ENCODE measurements around the gene YIPF6. TPM values are rescaled to one million over a fixed set of nuclear protein-coding genes. Genes with fewer than 3 reads are reported as not detected.
A peak's percentile ranks its signal among the peaks of the same experiment; 100 is the strongest.

Gene YIPF6
- total and polyA plus RNA-seq, 2 of the 13 experiments (the other 11 are each of a cell fraction or from before 2014, with no cell fraction given), result 37.8 to 43.6 TPM

- H3K36me3 ChIP-seq (replicated peaks in 1 of 2; ENCODE audit: control insufficient read depth in 1 of 2, insufficient read depth in 2 of 2, low read length in 2 of 2), result no peaks in the 10 kb centered on the region
- FAIRE-seq (no peak), DNase-seq (ENCODE audit: low spot score) (peak; percentile 33), ATAC-seq (peak; percentile 39; the same call in 1 of the 3 replicates)
- ChIA-PET CTCF (ENCODE audit: low intra/inter-chr PET ratio, low total read pairs) (no interaction called here), POLR2A (no interaction called here)
- peaks cover 6% of the 10 kb centered on the region; the same call in 1 of the 2 replicates for H3K4me1 ChIP-seq (ENCODE audit: insufficient read depth, low read length)
- H3K27me3 ChIP-seq (ENCODE audit: control insufficient read depth in 1 of 2, insufficient read depth in 2 of 2, low read length in 2 of 2), result no peaks in the 10 kb centered on the region
- peak overlapping the region in 2 of 3 experiments; percentile 4 to 33; a peak in 1 of 6 replicates for H3K4me3 ChIP-seq (replicated peaks in 1 of 3; ENCODE audit: insufficient read depth in 1 of 3, low read depth in 2 of 3, low read length in 3 of 3)
- H4K20me1 ChIP-seq (ENCODE audit: insufficient read depth, low read length), result no peaks in the 10 kb centered on the region
- no peak for TF ChIP-seq RBFOX2 (IDR thresholded peaks at IDR 0.05; ENCODE audit: low read depth, low read length)
- TF ChIP-seq EP300 (IDR thresholded peaks at IDR 0.05; ENCODE audit: low read depth in 2 of 2, low read length in 2 of 2), result peak in 1 of 2 experiments; percentile 24; a peak in 1 of 4 replicates
- no peak for TF ChIP-seq EP300 (CRISPR knock-in tag; IDR thresholded peaks at IDR 0.05; ENCODE audit: borderline replicate concordance)
- no peak for TF ChIP-seq ZNF549 (CRISPR knock-in tag; IDR thresholded peaks at IDR 0.05)
- TF ChIP-seq ZNF382 (CRISPR knock-in tag; IDR thresholded peaks at IDR 0.05; ENCODE audit: borderline replicate concordance), result no peak
- no peak for TF ChIP-seq ZNF749 (CRISPR knock-in tag; IDR thresholded peaks at IDR 0.05; ENCODE audit: borderline replicate concordance)
- peak; percentile 22; the same call in 1 of the 2 replicates for TF ChIP-seq ELF3 (CRISPR knock-in tag; IDR thresholded peaks at IDR 0.05)
- H2AFZ ChIP-seq (ENCODE audit: low read length), result no peak overlapping the region
- H3K4me2 ChIP-seq (ENCODE audit: low read depth, low read length), result peak overlapping the region; percentile 65
- no peaks in the 10 kb centered on the region for H3K79me2 ChIP-seq (ENCODE audit: insufficient read depth, low read length)
- no peak overlapping the region for H3K9ac ChIP-seq (ENCODE audit: insufficient read depth, low read depth, low read length)
- intact Hi-C loops (cut with micrococcal nuclease; ENCODE audit: unreplicated experiment), result no loop called here
- no peaks in the 10 kb centered on the region for H3K9me3 ChIP-seq (ENCODE audit: low read length)
- no peak overlapping the region for H3K27ac ChIP-seq (ENCODE audit: extremely low read length, insufficient read depth, low read length)
- WGBS (ENCODE audit: low lambda C conversion rate), result 3% methylated on average over 4 of the region's 4 CpGs
- BruUV-seq (replicated peaks), result no TSS peak
- in situ Hi-C loops (cut with HindIII; ENCODE audit: extremely low pct_ligation_motif_present, low pct_unique_long_range_greater_than_20kb), result no loop called here
Observed at GRCh38 chrX:68455151-68455510, 43.7 kb upstream of the YIPF6 start.

GRCh38 chrX:68461093-68461492 is 37.8 kb upstream of the YIPF6 start:
- Histone ChIP-seq H3K27ac (ENCODE audit: extremely low read length, insufficient read depth, low read length) (no peak overlapping the region), H2AFZ (ENCODE audit: low read length) (no peak overlapping the region), H3K36me3 (replicated peaks in 1 of 2; ENCODE audit: control insufficient read depth in 1 of 2, insufficient read depth in 2 of 2, low read length in 2 of 2) (no peaks in the 10 kb centered on the region), H3K79me2 (ENCODE audit: insufficient read depth, low read length) (no peaks in the 10 kb centered on the region), H4K20me1 (ENCODE audit: insufficient read depth, low read length) (no peaks in the 10 kb centered on the region), H3K27me3 (ENCODE audit: control insufficient read depth in 1 of 2, insufficient read depth in 2 of 2, low read length in 2 of 2) (no peaks in the 10 kb centered on the region), H3K4me2 (ENCODE audit: low read depth, low read length) (peak overlapping the region; percentile 42), H3K9ac (ENCODE audit: insufficient read depth, low read depth, low read length) (no peak overlapping the region), H3K4me3 (replicated peaks in 1 of 3; ENCODE audit: insufficient read depth in 1 of 3, low read depth in 2 of 3, low read length in 3 of 3) (peak overlapping the region in 1 of 3 experiments; percentile 12; a peak in 2 of 6 replicates), H3K4me1 (ENCODE audit: insufficient read depth, low read length) (0 out of 2 replicates have a peak, but pooled peaks cover 7% of the 10 kb centered on the region), H3K9me3 (ENCODE audit: low read length) (no peaks in the 10 kb centered on the region)
- WGBS (ENCODE audit: low lambda C conversion rate), result under 1% methylated on average over 6 of the region's 6 CpGs
- in situ Hi-C loops (cut with HindIII; ENCODE audit: extremely low pct_ligation_motif_present, low pct_unique_long_range_greater_than_20kb) (no loop called here), intact Hi-C loops (cut with micrococcal nuclease; ENCODE audit: unreplicated experiment) (no loop called here)
- TF ChIP-seq AGO1 (IDR thresholded peaks at IDR 0.05; ENCODE audit: low read depth, low read length, poor library complexity, severe bottlenecking) (no peak), GFI1 (CRISPR knock-in tag; IDR thresholded peaks at IDR 0.05; ENCODE audit: borderline replicate concordance) (peak; percentile 37; the same call in 1 of the 2 replicates), REPIN1 (CRISPR knock-in tag; IDR thresholded peaks at IDR 0.05; ENCODE audit: borderline replicate concordance, low read depth) (no peak), SRF (IDR thresholded peaks at IDR 0.05; ENCODE audit: low read depth, low read length) (no peak)
- BruUV-seq (replicated peaks), result no TSS peak
- ChIA-PET CTCF (ENCODE audit: low intra/inter-chr PET ratio, low total read pairs) (no interaction called here), POLR2A (no interaction called here)
- ATAC-seq, result no peak
- DNase-seq (ENCODE audit: low spot score), result no peak
- no peak for FAIRE-seq

All from HepG2 (cell line).